GM12878 (cell line): ENCODE measurements around the gene RAP1GDS1. TPM values are rescaled to one million over a fixed set of nuclear protein-coding genes. Genes with fewer than 3 reads are reported as not detected.

Experiments
- ATAC-seq: fragments of 200-7000 bp; cut with Tn5 transposase; 3 replicates; pipeline ENCODE4 v1.9.1; 2020; ENCODE audit warnings: mild to moderate bottlenecking, moderate library complexity
- BruUV-seq: library from RNA; stranded (reverse); fragments of 400-500 nt; replicated peaks from 2 replicates; lab custom pipeline; 2021; lab: Mats Ljungman, UMichigan
- CTCF ChIA-PET: fragments of 300-600 bp; sonication (Branson Sonifier 250); formaldehyde crosslinking; extraction: SDS; loops from one replicate; lab custom pipeline; 2021; ENCODE audit warnings: inconsistent platforms; lab: Yijun Ruan, JAX
- POLR2A ChIA-PET: fragments of 350-600 bp; formaldehyde crosslinking; extraction: SDS; loops from one replicate; lab custom pipeline; 2021; ENCODE audit warnings: inconsistent platforms; lab: Charles Lee
- RAD21 ChIA-PET: fragments of 300-600 bp; sonication (Branson Sonifier 250); formaldehyde crosslinking; loops from one replicate; lab custom pipeline; 2023; ENCODE audit warnings: antibody characterized with exemption; ENCODE audit not compliant: unreplicated experiment; lab: Charles Lee
- SMC1A ChIA-PET: fragments of 300-600 bp; sonication (Branson Sonifier 250); formaldehyde crosslinking; loops from one replicate; lab custom pipeline; 2023; ENCODE audit not compliant: unreplicated experiment, uncharacterized antibody; lab: Charles Lee
- DNase-seq: peaks from one replicate; pipeline ENCODE4 v3.0.0-alpha.2; 2011; ENCODE audit warnings: low read depth, low spot score
- FAIRE-seq: peaks from 3 replicates; lab custom pipeline; 2011; peaks lifted over from hg19 to GRCh38; lab: Jason Lieb, UNC
- H2AFZ ChIP-seq: 2 replicates; pipeline ENCODE4 v1.6.0; 2011; ENCODE audit warnings: low read depth, low read length, control low read depth; ENCODE audit not compliant: control insufficient read depth
- H3K27ac ChIP-seq: 2 replicates; pipeline ENCODE4 v1.5.1; 2011; ENCODE audit warnings: control low read depth; ENCODE audit not compliant: control insufficient read depth, insufficient read depth
- H3K27me3 ChIP-seq, 2 experiments: replicated peaks in 1 of 2; 2 replicates each; pipeline versions ENCODE4 v1.6.0 to v1.6.1; 2011; ENCODE audit warnings: low read length in 1 of 2; ENCODE audit not compliant: control insufficient read depth in 2 of 2, insufficient read depth in 2 of 2
- H3K36me3 ChIP-seq, 2 experiments: 2 replicates each; pipeline ENCODE4 v1.5.1; 2011; ENCODE audit warnings: low read length in 1 of 2; ENCODE audit not compliant: control insufficient read depth in 2 of 2, insufficient read depth in 2 of 2
- H3K4me1 ChIP-seq: 2 replicates; pipeline ENCODE4 v1.6.1; 2011; ENCODE audit warnings: mild to moderate bottlenecking, low read length, moderate library complexity, mixed read lengths; ENCODE audit not compliant: control insufficient read depth, insufficient read depth
- H3K4me2 ChIP-seq: 2 replicates; pipeline ENCODE4 v1.6.0; 2011; ENCODE audit warnings: control low read depth; ENCODE audit not compliant: control insufficient read depth, insufficient read depth
- H3K4me3 ChIP-seq: fragments of 200-600 bp; sonication (generic); 2 replicates; pipeline ENCODE4 v1.5.1; 2016
- H3K79me2 ChIP-seq: 2 replicates; pipeline ENCODE4 v1.6.0; 2011; ENCODE audit warnings: low read length; ENCODE audit not compliant: control insufficient read depth, insufficient read depth
- H3K9ac ChIP-seq: 2 replicates; pipeline ENCODE4 v1.8.0; 2011; ENCODE audit warnings: low read length, control low read depth, mixed read lengths; ENCODE audit not compliant: control insufficient read depth, insufficient read depth
- H3K9me3 ChIP-seq: replicated peaks from 3 replicates; pipeline ENCODE4 v1.5.1; 2011; ENCODE audit warnings: mild to moderate bottlenecking, low read length; ENCODE audit not compliant: control insufficient read depth, insufficient read depth
- H4K20me1 ChIP-seq: 2 replicates; pipeline ENCODE4 v1.6.0; 2011; ENCODE audit not compliant: control insufficient read depth, insufficient read depth
- BCLAF1 ChIP-seq: fragments of 450-650 bp; IDR thresholded peaks from 2 replicates; pipeline ENCODE4 v1.6.1; 2017; ENCODE audit warnings: antibody characterized with exemption, mild to moderate bottlenecking, moderate library complexity
- CTCF ChIP-seq, 3 experiments: IDR thresholded peaks in 2 of 3; conservative IDR thresholded peaks in 1 of 3; 2 replicates each; pipeline ENCODE4 v1.5.1; 2011; ENCODE audit warnings: low read depth in 3 of 3, low read length in 3 of 3, mild to moderate bottlenecking in 3 of 3, control low read depth in 2 of 3, moderate library complexity in 2 of 3, inconsistent platforms in 1 of 3, mixed read lengths in 1 of 3; ENCODE audit not compliant: control insufficient read depth in 2 of 3, insufficient read depth in 1 of 3; ENCODE audit errors: extremely low read depth in 1 of 3
- E2F4 ChIP-seq: IDR thresholded peaks from 2 replicates; pipeline ENCODE4 v1.6.1; 2012; ENCODE audit warnings: low read depth, low read length, improper control_type of control experiment
- MAX ChIP-seq: IDR thresholded peaks from 2 replicates; pipeline ENCODE4 v1.6.1; 2012; ENCODE audit warnings: low read depth, low read length, improper control_type of control experiment
- MEF2A ChIP-seq: IDR thresholded peaks from 2 replicates; pipeline ENCODE4 v1.6.1; 2011; ENCODE audit warnings: low read depth, mild to moderate bottlenecking, low read length, moderate library complexity; ENCODE audit not compliant: insufficient read depth
- NFYB ChIP-seq: IDR thresholded peaks from 2 replicates; pipeline ENCODE4 v1.6.1; 2011; ENCODE audit warnings: low read depth, mild to moderate bottlenecking, low read length, improper control_type of control experiment, moderate library complexity; ENCODE audit not compliant: insufficient read depth
- NR2C2 ChIP-seq: IDR thresholded peaks from 2 replicates; pipeline ENCODE4 v1.6.1; 2011; ENCODE audit warnings: borderline replicate concordance, low read depth; ENCODE audit not compliant: control insufficient read depth, insufficient read length
- PAX5 ChIP-seq: IDR thresholded peaks from 2 replicates; pipeline ENCODE4 v1.6.1; 2011; ENCODE audit warnings: low read depth, low read length, borderline replicate concordance
- PML ChIP-seq: IDR thresholded peaks from 2 replicates; pipeline ENCODE4 v1.6.1; 2012; ENCODE audit warnings: low read length, inconsistent platforms
- POLR2AphosphoS5 ChIP-seq: IDR thresholded peaks from 2 replicates; pipeline ENCODE4 v1.6.1; 2011; ENCODE audit warnings: mild to moderate bottlenecking, low read length, inconsistent platforms
- POU2F2 ChIP-seq: IDR thresholded peaks from 3 replicates; pipeline ENCODE4 v1.6.1; 2011; ENCODE audit warnings: low read depth, mild to moderate bottlenecking, low read length, borderline replicate concordance
- RBBP5 ChIP-seq: fragments of 200-600 bp; sonication (generic); conservative IDR thresholded peaks from 2 replicates; pipeline ENCODE4 v1.6.1; 2016
- SPI1 ChIP-seq: IDR thresholded peaks from 2 replicates; pipeline ENCODE4 v1.6.1; 2011; ENCODE audit warnings: low read depth, mild to moderate bottlenecking, low read length, moderate library complexity, borderline replicate concordance; ENCODE audit not compliant: insufficient read depth
- SREBF2 ChIP-seq: IDR thresholded peaks from 2 replicates; pipeline ENCODE4 v1.6.1; 2012; ENCODE audit warnings: mild to moderate bottlenecking, low read length
- STAT3 ChIP-seq: IDR thresholded peaks from 2 replicates; pipeline ENCODE4 v1.6.1; 2011; ENCODE audit warnings: low read depth, low read length, improper control_type of control experiment
- SUPT20H ChIP-seq: IDR thresholded peaks from 2 replicates; pipeline ENCODE4 v1.6.1; 2011; ENCODE audit warnings: low read depth, mild to moderate bottlenecking, low read length, moderate library complexity, borderline replicate concordance; ENCODE audit not compliant: control insufficient read depth
- WGBS: methylation state at CpG from one replicate; pipeline ENCODE4 v1.1.6; 2016; ENCODE audit warnings: low lambda C conversion rate; ENCODE audit not compliant: insufficient replicate concordance, insufficient coverage; ENCODE audit errors: missing lambda C conversion rate; 5-methylcytosine and 5-hydroxymethylcytosine counted together
- in situ Hi-C: fragments of 300-500 bp; cut with MboI; formaldehyde crosslinking; loops from 9 replicates; pipeline ENCODE4 v1.14.3; 2018; ENCODE audit warnings: mixed read lengths
- intact Hi-C: fragments of 100-400 bp; cut with micrococcal nuclease; formaldehyde crosslinking; loops from one replicate; pipeline ENCODE4 v1.14.2; 2022; ENCODE audit not compliant: unreplicated experiment
- polyA plus RNA-seq, 11 experiments: library from polyadenylated mRNA; depleted of rRNA in 4 of 11; unstranded in 6 of 11; stranded (reverse) in 5 of 11; fragments of >200 nt; fragmentation: Nextera tagmentation in 4 of 11; fragmentation: Illumina TruSeq in 1 of 11; extraction: Ambion mirVana in 4 of 11; extraction: Trizol in 1 of 11; gene quantifications; 1 replicate in 1 of 11; 2 replicates in 10 of 11; pipeline versions ENCODE4 v1.2.1 to v1.2.3, GENCODE V29; 2011 to 2016; ENCODE audit warnings: inconsistent platforms in 2 of 11, missing spikeins in 2 of 11, low read depth in 1 of 11
- total RNA-seq, 4 experiments: library from RNA; depleted of rRNA in 3 of 4; stranded (reverse); fragments of >200 nt in 3 of 4; fragmentation: Illumina TruSeq in 1 of 4; extraction: Trizol in 1 of 4; gene quantifications; 2 replicates each; pipeline versions ENCODE4 v1.2.1 to v1.2.3, GENCODE V29; 2013 to 2021

The RAP1GDS1 gene
- total and polyA plus RNA-seq, 10 of the 15 experiments (the other 5 are each of a cell fraction or from before 2014, with no cell fraction given), result 12.0 to 30.5 (median 20.7) TPM

GRCh38 chr4:98249831-98250230, 11.4 kb upstream of the RAP1GDS1 start:
- H3K4me1 ChIP-seq, result no peaks in the 10 kb centered on the region
- ATAC-seq, result no peak
- no peak for DNase-seq
- ChIA-PET POLR2A (no interaction called here), SMC1A (no interaction called here), CTCF (no interaction called here), RAD21 (no interaction called here)
- WGBS, result 44% methylated on average over 1 of the region's 1 CpG
- TF ChIP-seq RBBP5 (no peak), PML (no peak), NR2C2 (no peak), POU2F2 (no peak), CTCF (IDR thresholded peaks at IDR 0.05 in 2 of 3, conservative IDR thresholded peaks at IDR 0.05 in 1 of 3; ENCODE audit: control insufficient read depth in 2 of 3, extremely low read depth in 1 of 3, insufficient read depth in 1 of 3, low read depth in 3 of 3, low read length in 3 of 3) (no peak), NFYB (no peak), MAX (no peak), STAT3 (no peak), MEF2A (no peak), E2F4 (no peak), BCLAF1 (no peak), PAX5 (no peak), POLR2AphosphoS5 (no peak), SPI1 (no peak), SREBF2 (no peak), SUPT20H (no peak)
- H3K27ac ChIP-seq, result no peak overlapping the region
- in situ Hi-C loops (no loop called here), intact Hi-C loops (no loop called here)
- no peaks in the 10 kb centered on the region for H3K27me3 ChIP-seq
- BruUV-seq, result no TSS peak
- no peaks in the 10 kb centered on the region for H3K79me2 ChIP-seq
- H3K4me2 ChIP-seq, result no peak overlapping the region
- H3K9me3 ChIP-seq, result no peaks in the 10 kb centered on the region
- no peak overlapping the region for H3K9ac ChIP-seq
- H3K4me3 ChIP-seq, result no peak overlapping the region
- H4K20me1 ChIP-seq, result no peaks in the 10 kb centered on the region
- H2AFZ ChIP-seq, result no peak overlapping the region
- H3K36me3 ChIP-seq, result no peaks in the 10 kb centered on the region
- no peak for FAIRE-seq
